GM12801 (cell line): Measurements from ENCODE around the gene RRN3.

Experiments used
- CTCF ChIP-seq: IDR thresholded peaks from one replicate; pipeline ENCODE4 v1.5.1; 2011; ENCODE audit warnings: control low read depth; ENCODE audit not compliant: insufficient read length; ENCODE audit errors: extremely low read depth

Gene RRN3

GRCh38 chr16:15043344-15043743 lies 50.7 kb downstream of the RRN3 start:
- TF ChIP-seq CTCF = no peak

GRCh38 chr16:15041271-15042004 lies 52.6 kb downstream of the RRN3 start:
- TF ChIP-seq CTCF = no peak

GRCh38 chr16:15038689-15039088 lies 55.4 kb downstream of the RRN3 start:
- no peak for TF ChIP-seq CTCF

GRCh38 chr16:15037745-15038144 lies 56.3 kb downstream of the RRN3 start:
- TF ChIP-seq CTCF = no peak

- no peak for TF ChIP-seq CTCF
These were observed 57.1 kb downstream of the RRN3 start for GRCh38 chr16:15037003-15037402.

- TF ChIP-seq CTCF = no peak
These were observed 58.8 kb downstream of the RRN3 start for GRCh38 chr16:15035163-15035729.

- TF ChIP-seq CTCF = no peak
These were observed 59.6 kb downstream of the RRN3 start for GRCh38 chr16:15034266-15035162.
